IPS-18c (cell line): Measurements from ENCODE around the gene HLCS.
"Not testable (repeated sequence)": the region's sequence is repeated elsewhere in the genome, so short reads cannot be mapped to it uniquely, and the experiment has no call there.

Experiments used
- H3K4me3 ChIP-seq: 2 replicates; pipeline ENCODE4 v1.7.0; 2013; ENCODE audit warnings: low read depth, mild to moderate bottlenecking, low read length, moderate library complexity; ENCODE audit not compliant: insufficient read depth
- H3K9me3 ChIP-seq: one replicate; pipeline ENCODE4 v1.6.1; 2013; ENCODE audit warnings: mild to moderate bottlenecking, low read length, moderate library complexity; ENCODE audit not compliant: control insufficient read depth, insufficient read depth

The HLCS gene

DNA sequence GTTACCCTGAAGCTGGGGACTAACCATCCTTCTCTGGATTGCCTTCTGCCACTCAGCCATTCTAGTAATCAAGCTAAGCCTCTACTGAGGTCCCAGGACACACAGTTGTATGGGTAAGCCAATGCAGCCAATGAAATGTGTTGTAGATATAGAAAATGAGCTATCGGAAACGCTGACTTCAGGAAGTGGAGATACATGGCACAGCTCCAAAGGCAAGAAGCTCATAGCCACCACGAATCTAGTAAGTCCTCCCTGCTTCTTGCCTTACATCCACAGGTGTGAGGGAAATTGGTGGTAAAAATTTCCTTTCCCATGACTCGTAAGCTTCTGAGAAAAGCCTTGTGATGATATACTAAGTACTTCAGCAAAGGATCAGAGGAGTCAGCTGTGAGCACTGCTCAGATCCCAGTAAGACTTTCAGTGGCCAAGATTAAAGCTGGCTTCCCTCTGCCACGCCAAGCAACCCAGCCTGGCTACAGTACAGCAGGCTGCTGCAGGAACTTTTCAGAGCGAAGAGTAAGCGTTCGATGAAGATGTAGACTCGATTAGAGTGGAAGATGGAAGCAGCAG lies 149.8 kb downstream of the HLCS start:
- no peaks in the 10 kb centered on the region for H3K9me3 ChIP-seq
- no peak overlapping the region for H3K4me3 ChIP-seq

DNA sequence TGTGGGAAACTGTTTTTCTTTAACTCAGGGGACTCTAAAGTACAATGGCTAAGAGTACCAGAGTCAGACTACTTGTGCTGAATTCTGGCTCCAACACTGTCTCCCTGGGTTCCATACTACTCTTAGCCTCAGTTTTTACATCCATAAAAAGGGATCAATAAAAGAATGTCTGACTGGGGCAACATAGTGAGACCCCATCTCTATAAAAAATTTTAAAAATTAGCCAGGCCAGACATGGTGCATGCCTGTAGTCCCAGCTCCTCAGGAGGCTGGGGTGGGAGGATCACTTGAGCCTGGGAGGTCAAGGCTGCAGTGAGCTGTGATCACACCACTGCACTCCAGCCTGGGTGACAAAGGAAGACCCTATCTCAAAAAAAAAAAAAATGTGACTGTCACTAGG lies 150.4 kb downstream of the HLCS start:
- not testable (repeated sequence) for H3K4me3 ChIP-seq, H3K9me3 ChIP-seq

DNA sequence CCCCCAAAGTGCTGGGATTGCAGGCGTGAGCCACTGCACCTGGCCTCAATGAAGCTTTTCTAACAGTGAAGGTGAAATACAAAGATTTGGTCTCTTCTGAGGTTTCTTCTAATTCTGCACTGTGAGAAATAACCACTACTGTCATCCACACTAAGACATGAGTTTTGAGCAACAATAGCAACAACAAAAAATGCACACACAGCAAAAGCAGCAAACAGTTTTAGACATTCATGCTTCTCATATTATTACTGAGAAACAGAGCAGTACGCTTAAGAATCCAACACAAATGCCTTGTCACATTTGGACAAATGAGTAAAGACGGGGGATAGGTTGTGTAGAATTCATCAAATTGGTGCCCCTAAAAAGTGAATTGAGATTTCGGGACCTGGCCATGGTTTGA lies 151.2 kb downstream of the HLCS start:
- no peak overlapping the region for H3K4me3 ChIP-seq
- H3K9me3 ChIP-seq, result no peaks in the 10 kb centered on the region

DNA sequence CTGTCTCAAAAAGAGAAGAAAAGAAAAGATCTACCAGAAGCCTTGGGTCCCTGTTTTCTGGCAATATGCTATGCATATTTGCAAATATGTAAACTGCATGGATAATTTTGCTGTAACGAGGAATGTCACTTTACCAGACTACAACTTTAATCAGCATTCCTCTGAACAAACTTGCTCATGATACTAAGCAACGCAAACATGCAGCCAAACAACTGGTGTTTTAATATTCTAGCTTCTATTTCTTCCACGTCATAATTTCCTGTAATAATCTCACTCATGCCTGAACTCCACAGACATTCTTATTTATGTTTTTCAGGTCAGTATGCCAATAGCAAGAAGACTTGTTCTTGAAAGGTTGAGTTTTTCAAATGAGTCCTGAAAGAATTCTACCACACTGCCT lies 153.4 kb downstream of the HLCS start:
- H3K9me3 ChIP-seq, result no peaks in the 10 kb centered on the region
- no peak overlapping the region for H3K4me3 ChIP-seq

DNA sequence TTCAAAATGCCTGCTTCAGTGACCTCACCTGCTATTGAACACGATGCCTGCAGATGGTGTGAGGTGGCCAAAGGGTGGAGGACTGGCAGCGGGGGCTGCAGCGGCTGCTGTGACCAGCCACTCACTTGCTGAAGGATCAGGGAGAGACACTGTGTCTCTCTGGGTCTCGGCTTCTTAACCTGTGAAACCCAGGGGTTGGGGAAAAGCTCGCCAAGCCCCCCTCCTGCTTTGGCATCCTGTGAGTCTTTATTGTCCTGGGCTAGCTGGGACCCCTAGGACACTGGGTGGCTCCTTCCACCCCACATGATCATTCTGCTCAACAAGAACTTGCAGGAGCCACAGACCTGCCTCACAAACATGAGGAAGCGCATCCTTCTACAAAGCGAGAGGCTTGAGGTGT lies 154.7 kb downstream of the HLCS start:
- Histone ChIP-seq H3K4me3 (no peak overlapping the region), H3K9me3 (no peaks in the 10 kb centered on the region)

DNA sequence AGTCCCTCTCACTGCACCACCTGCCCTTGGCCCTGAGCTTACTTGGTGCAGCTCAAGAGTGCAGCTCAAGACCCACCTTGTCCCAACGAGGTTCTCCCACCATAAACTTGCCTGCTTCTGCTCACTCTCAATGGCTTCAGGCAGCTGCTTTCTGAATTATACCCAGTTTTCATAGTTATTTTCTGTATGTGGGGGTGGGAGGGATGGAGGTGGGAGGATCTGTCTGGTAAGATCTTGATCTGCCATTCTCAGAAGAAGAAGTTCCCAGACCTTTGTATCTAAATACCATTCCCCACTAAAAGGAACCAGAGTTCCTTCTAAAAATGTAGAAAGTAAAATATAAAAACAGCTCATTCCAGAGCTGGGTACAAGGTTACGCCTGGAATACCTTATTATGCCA lies 156.0 kb downstream of the HLCS start:
- no peak overlapping the region for H3K4me3 ChIP-seq
- no peaks in the 10 kb centered on the region for H3K9me3 ChIP-seq

DNA sequence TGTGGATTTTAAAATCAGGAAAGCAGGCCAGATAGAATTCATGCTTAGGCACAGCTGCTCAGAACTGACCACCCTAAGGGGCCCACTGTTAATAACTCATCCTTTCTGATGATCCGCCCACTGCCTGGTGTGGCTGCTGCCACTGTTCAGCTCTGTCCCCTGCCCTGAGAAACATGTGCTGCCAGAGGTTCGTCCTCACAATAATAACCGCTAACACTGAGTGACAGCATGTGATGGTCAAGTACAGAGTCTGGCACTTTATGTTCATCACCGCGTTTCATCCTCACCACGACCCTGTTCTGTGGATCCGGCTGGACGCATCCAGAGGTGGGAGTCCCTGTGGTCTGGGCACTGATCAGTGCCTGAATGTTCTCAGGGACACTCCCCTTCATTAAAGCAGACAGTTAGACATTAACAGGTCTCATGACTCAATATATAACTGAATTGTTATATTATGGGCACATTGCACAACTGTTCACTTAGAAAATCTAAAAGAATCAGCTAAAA lies 159.0 kb downstream of the HLCS start:
- no peaks in the 10 kb centered on the region for H3K9me3 ChIP-seq
- no peak overlapping the region for H3K4me3 ChIP-seq

DNA sequence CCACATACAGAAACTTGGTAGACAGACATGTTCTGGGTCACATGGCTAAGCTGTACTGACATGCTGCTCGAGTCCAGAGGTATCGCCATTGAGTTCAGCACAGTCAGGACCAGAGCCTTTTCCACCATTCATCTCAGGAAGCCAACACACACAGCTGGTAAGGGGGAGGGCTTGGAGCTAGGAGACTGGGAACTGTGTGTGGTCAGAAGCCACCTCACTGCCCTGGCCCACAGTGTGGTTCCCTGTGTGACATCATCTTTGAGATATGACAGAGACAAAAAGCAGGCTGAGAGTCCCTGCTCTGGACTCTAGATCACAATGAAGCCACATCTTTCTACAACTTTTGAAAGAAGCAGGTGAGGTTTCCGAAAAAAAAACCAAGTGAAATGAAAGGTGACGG lies 160.4 kb downstream of the HLCS start:
- Histone ChIP-seq H3K4me3 (no peak overlapping the region), H3K9me3 (no peaks in the 10 kb centered on the region)

DNA sequence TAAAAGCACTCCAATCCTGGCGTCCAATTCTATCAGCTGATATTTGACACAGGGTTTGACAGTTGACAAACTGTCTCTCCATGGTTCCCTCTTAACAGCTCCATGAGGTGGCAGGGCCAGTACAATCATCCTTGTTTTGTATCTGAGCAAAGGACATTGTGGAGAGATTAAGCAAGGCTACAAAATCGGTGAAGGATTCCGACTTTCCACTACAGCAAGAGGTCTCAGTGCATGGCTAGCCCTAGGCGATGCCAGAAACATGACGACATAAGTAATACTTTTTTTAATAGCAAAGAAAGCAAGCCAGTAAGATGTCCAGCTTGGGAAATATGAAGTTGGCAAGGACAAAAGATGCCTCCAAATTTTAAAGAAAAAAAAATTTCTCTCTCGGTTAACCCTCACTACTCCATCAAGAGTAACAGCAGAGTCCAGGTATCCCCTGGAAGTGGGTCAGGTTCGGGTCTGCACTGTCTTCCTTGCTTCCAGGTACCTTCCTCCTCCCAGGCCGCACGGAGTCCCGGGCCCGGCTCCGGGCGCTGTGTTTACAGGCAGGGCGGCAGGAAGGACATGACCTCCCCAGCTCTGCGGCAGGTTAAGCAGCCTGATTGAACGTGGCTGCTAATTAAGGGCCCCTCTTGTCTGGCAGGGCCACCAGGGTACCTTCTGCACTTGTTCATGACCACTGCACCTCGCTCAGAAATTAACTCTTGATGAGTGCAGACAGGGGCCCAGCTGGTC lies 161.4 kb downstream of the HLCS start:
- Histone ChIP-seq H3K9me3 (no peaks in the 10 kb centered on the region), H3K4me3 (no peak overlapping the region)

DNA sequence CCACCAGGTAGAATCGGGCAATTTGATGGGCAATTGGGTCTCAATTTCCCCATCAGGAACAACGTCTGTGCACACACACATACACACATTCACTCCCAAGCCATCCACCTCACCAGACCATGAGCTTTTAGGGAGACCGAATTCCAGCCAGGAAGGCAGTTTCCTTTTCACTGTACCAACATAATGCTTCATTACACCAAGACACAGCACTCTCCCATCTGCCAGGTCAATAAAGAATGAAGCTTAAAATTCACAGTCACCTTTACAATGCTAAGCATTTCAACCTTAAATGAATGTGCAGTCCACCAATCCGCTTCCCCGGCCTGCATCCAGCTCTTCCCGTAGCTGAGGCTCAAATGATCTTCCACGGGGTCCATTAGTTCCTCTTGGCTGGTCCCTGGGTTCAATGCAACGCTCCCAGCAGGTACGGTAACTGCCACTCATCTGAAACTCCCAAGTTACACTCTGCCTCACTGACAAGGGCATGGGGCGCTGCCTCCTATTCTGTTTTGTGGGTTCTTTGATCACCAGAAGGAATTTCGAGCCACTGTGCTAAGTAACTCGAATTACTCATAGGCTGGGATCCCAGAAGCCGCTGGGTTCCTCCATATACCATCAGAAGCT lies 162.5 kb downstream of the HLCS start:
- no peaks in the 10 kb centered on the region for H3K9me3 ChIP-seq

DNA sequence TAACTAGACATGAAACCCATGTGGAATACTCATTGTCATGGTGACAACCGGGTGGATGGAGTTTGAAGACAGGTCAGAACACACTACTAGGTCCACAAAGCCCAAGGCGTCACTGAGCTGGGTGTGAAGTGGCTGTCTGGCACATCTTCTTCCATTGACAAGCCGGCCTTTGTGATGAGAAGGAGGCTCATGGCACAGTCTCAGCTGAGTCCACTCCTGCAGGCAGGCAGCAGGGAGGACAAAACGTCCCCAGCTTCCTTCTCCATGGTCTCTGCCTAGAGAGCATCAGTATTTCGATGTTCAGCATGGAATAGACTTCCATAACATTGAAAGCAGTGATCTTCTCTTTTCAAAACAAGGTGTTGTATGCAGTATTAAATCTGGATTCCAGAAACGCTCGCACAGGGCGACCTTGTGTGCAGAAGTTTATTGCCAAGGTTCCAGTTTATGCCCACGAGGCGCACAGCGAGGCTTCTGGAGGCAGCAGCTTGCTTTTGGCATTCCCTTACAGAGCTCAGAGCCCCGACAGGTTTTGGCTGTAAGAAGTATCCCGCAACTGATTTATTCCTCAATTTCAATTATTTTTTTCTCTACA lies 163.3 kb downstream of the HLCS start:
- Histone ChIP-seq H3K9me3 (no peaks in the 10 kb centered on the region), H3K4me3 (no peak overlapping the region)

More for the DNA sequence above, 162.5 kb downstream of the HLCS start:
- H3K4me3 ChIP-seq, result no peak overlapping the region

DNA sequence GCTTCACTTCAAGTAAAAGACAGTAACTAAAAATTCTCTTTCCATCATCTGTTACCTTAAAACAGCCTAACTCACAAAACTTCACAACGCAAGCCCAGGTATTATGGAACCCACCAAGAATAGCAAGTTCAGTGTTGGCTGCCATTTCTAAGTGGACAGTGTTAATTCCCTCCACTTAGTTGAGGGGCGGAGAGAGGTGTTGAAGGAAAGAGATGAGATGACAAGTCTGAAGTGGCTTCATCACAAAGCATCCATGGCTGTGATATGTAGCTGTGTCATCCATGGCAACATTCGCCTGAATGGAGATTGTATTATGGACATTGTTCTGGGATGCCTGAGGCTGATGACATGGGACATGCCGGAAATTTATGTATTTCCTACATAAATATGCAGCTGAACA lies 165.7 kb downstream of the HLCS start:
- no peak overlapping the region for H3K4me3 ChIP-seq
- H3K9me3 ChIP-seq, result no peaks in the 10 kb centered on the region

DNA sequence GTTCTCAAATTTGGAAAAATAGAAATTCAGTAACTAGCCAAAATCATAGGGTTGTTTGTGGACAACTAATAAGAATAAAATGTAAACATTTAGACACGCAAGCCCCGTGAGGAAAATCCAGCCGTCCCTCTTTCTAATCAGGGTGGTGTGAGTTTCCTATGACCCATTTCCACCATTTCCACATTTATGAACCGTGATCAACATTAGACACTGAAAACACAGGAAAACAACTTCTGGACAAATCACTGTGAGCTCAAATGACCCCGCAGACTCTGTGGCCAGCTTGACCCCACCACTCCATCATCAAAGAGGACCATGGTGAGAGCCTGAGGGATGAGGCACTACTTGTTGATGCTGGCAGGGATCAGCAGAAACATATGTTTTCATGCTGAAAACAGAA lies 166.6 kb downstream of the HLCS start:
- no peaks in the 10 kb centered on the region for H3K9me3 ChIP-seq
- no peak overlapping the region for H3K4me3 ChIP-seq

DNA sequence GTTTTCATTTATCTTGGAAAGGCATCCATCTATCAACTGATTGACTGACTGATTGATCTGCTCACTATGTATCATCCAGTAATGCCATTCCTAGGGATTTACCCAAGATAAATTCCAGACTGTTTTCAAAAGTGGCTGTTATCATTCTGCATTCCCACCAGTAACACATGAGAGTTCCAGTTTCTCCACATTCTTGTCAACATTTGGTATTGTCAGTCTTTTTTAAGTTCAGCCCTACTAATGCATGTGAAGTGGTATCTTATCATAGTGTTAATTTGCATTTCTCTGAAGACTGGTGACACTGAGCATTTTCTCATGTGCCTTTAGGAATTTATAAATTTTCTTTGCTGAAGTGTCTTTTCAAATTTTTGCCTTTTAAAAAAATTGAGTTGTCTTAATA lies 168.0 kb downstream of the HLCS start:
- H3K4me3 ChIP-seq, result no peak overlapping the region
- no peaks in the 10 kb centered on the region for H3K9me3 ChIP-seq

DNA sequence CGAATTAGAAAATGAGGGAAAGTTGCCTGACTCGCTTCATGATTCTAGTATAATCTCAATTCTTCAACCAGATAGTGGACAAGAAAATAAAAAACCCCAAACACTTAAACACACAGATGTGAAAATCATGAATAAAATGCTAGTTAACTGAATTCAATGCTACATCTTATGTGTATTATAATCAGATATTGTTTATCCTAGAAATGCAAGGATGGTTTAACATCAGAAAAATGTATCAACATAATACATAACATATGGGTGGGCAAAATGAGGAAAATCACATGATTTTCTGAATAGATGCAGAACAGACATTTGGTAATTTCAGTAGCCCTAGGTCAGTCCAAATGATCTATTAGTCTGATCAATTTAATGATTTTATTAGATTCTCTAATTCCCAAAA lies 170.4 kb downstream of the HLCS start:
- no peak overlapping the region for H3K4me3 ChIP-seq
- no peaks in the 10 kb centered on the region for H3K9me3 ChIP-seq

DNA sequence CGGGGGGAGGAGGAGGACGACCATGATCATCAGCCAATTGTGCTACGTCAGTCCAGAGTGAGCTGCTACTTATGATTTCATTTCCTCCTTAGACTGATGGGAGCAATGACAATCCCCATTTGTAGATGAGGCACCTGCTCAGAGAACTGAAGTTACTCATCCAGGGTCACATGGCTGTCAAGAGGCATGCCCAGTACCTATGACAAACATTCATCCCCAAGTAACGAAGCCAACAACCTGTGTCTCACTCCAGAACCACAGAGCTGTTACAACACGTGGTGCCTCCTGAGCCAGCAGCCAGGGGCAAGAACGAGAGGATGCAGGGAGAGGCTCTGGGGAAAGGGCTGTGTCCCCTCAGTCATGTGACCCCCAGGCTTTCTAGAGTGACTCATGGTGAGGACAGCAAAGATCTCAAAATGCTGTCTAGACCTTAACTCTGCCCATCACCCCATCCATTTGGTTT lies 173.9 kb downstream of the HLCS start:
- H3K4me3 ChIP-seq, result no peak overlapping the region
- no peaks in the 10 kb centered on the region for H3K9me3 ChIP-seq

DNA sequence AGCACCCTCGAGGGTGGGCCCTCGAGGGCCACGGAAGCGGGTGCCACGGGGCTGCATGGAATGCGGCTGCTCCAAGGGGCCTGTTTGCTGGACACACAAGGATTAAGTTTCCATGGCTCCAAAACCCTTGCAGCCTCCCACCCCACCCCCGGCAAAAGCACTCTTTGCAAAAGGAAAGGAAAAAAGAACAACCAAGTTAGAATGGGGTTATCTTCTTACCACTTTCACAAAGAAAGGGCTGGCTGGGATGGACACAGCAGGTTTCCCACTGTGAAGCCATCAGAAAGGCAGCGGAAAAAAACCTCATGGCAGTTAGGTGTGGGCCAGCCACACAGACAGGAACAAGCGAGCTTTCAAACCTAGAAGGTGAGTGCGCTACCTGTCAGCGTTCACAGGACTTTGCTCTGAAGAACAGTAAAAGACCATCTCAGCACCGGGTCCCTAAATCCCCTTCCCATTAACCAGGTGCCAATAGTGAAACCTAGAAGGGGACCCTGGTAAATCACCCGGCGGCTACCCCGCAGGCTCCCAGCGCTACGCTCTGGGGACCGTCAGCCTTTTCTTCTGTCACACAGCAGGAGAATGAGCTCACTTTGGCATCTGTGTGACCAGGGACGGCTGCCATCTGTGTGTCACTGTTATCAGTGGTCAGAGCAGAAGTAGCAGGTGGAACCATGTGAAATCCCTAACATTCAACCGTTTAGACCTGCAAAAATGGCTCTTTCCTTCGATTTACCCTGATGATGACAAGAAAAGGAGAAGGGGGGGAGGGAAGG lies 174.6 kb downstream of the HLCS start:
- Histone ChIP-seq H3K4me3 (no peak overlapping the region), H3K9me3 (no peaks in the 10 kb centered on the region)
